Measurements from ENCODE around the gene LPAR1.
"Not testable (repeated sequence)": the region's sequence is repeated elsewhere in the genome, so short reads cannot be mapped to it uniquely, and the experiment has no call there.

Gene LPAR1

GRCh38 chr9:111058166-111058565 is 19.9 kb upstream of the LPAR1 start:
- H3K4me3 ChIP-seq (ENCODE audit: low read depth, low read length): no peak overlapping the region
- no peak for DNase-seq (ENCODE audit: low read depth)
- TF ChIP-seq, protein P1, sequence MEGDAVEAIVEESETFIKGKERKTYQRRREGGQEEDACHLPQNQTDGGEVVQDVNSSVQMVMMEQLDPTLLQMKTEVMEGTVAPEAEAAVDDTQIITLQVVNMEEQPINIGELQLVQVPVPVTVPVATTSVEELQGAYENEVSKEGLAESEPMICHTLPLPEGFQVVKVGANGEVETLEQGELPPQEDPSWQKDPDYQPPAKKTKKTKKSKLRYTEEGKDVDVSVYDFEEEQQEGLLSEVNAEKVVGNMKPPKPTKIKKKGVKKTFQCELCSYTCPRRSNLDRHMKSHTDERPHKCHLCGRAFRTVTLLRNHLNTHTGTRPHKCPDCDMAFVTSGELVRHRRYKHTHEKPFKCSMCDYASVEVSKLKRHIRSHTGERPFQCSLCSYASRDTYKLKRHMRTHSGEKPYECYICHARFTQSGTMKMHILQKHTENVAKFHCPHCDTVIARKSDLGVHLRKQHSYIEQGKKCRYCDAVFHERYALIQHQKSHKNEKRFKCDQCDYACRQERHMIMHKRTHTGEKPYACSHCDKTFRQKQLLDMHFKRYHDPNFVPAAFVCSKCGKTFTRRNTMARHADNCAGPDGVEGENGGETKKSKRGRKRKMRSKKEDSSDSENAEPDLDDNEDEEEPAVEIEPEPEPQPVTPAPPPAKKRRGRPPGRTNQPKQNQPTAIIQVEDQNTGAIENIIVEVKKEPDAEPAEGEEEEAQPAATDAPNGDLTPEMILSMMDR (IDR thresholded peaks at IDR 0.05; ENCODE audit: low read depth, low read length, missing control alignments): no peak
- in situ Hi-C loops (cut with HindIII; ENCODE audit: low sequenced_read_pairs): no loop called here

DNA sequence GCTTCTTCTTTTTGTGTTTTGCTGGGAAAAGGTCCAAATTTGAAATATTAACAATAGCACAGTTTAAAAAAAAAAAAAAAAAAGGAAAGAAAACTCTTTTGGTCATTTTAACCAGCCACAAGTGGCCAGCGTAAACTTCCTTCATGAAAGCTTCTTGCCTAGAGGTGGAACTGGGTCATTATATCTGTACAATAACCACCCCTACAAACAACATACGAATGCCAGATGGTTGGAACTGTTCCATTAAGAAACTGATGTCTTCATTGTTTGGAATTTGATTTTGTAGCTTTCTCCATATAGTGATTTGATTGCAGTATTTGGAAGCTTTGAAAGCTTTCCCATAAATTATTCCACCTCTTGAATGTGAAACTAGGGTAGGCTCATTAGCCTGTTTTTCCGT is 18.3 kb upstream of the LPAR1 start:
- in situ Hi-C loops (cut with HindIII; ENCODE audit: low sequenced_read_pairs): no loop called here
- TF ChIP-seq, protein P1 (IDR thresholded peaks at IDR 0.05; ENCODE audit: low read depth, low read length, missing control alignments): no peak
- DNase-seq (ENCODE audit: low read depth): no peak
- no peak overlapping the region for H3K4me3 ChIP-seq (ENCODE audit: low read depth, low read length)

DNA sequence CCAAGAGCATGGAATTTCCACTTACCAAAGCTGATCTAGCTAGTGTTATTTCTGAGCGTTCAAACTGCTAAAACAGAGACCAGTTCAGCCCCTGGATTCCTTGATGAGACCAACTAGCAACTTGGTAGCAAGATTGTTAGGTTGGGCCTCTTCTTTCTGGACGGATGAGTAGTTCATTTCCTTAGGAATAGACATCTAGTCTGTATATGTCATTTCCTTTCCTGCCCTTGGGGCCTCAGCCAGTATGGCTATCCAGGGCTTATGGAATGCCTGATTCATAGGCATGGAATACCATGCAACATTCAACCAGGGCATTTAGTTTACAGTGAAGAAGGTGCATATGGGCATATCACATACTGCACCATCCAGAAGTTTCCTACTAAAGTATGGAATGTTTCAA is 14.5 kb upstream of the LPAR1 start:
- TF ChIP-seq, protein P1 (IDR thresholded peaks at IDR 0.05; ENCODE audit: low read depth, low read length, missing control alignments): no peak
- H3K4me3 ChIP-seq (ENCODE audit: low read depth, low read length): no peak overlapping the region
- no peak for DNase-seq (ENCODE audit: low read depth)
- in situ Hi-C loops (cut with HindIII; ENCODE audit: low sequenced_read_pairs): no loop called here

- H3K4me3 ChIP-seq (ENCODE audit: low read depth, low read length): no peak overlapping the region
- in situ Hi-C loops (cut with HindIII; ENCODE audit: low sequenced_read_pairs): no loop called here
- TF ChIP-seq, protein P1 (IDR thresholded peaks at IDR 0.05; ENCODE audit: low read depth, low read length, missing control alignments): no peak
- no peak for DNase-seq (ENCODE audit: low read depth)
These were observed 13.1 kb upstream of the LPAR1 start for GRCh38 chr9:111051400-111051799.

- H3K4me3 ChIP-seq (ENCODE audit: low read depth, low read length): no peak overlapping the region
- DNase-seq (ENCODE audit: low read depth): no peak
- in situ Hi-C loops (cut with HindIII; ENCODE audit: low sequenced_read_pairs): no loop called here
- TF ChIP-seq, protein P1 (IDR thresholded peaks at IDR 0.05; ENCODE audit: low read depth, low read length, missing control alignments): no peak
These were observed 12.5 kb upstream of the LPAR1 start for GRCh38 chr9:111050819-111051218.

- in situ Hi-C loops (cut with HindIII; ENCODE audit: low sequenced_read_pairs); DNase-seq (ENCODE audit: low read depth); H3K4me3 ChIP-seq (ENCODE audit: low read depth, low read length): not testable (repeated sequence)
These were observed 9.0 kb upstream of the LPAR1 start for GRCh38 chr9:111047287-111047686.

DNA sequence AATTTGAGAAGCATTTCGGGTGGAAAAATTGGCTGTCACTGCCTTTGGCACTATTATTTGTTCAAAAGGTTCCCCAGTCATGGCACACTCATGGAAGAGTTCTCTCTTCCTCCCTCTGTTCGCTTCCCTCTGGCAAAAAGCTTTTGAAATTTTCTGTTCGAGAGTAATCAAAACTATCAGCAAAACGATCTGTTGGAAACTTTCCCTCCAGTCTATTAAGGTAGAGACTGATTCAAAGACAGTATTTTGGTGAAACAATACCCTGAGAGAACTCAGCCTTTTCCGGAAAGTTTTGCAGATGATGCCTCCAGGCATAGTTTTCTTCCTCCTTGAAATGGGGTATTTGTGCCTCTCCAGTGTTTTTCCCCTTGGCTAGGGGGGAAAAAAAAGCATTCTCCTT is 3.6 kb upstream of the LPAR1 start:
- TF ChIP-seq, protein P1 (IDR thresholded peaks at IDR 0.05; ENCODE audit: low read depth, low read length, missing control alignments): no peak
- in situ Hi-C loops (cut with HindIII; ENCODE audit: low sequenced_read_pairs): no loop called here
- H3K4me3 ChIP-seq (ENCODE audit: low read depth, low read length): no peak overlapping the region
- no peak for DNase-seq (ENCODE audit: low read depth)

Data from astrocyte of the cerebellum (primary cell).